G401 (cell line): Measurements from ENCODE around the gene ECM2. TPM values are rescaled to one million over a fixed set of nuclear protein-coding genes. Genes with fewer than 3 reads are reported as not detected.

Experiments
- DNase-seq: peaks from one replicate; pipeline ENCODE4 v3.0.0-alpha.2; 2015; ENCODE audit warnings: low spot score
- in situ Hi-C: cut with HindIII; loops from 2 replicates; pipeline ENCODE4 v1.10.0; 2016; ENCODE audit warnings: low sequenced_read_pairs, mixed read lengths
- total RNA-seq: library from RNA; depleted of rRNA; stranded (reverse); fragments of >200 nt; shearing (Covaris generic); gene quantifications from 2 replicates; pipeline ENCODE4 v1.2.3, GENCODE V29; 2014; rRNA removed

The ECM2 gene
- total RNA-seq, 1 experiment from 2014 or later: not detected

DNA sequence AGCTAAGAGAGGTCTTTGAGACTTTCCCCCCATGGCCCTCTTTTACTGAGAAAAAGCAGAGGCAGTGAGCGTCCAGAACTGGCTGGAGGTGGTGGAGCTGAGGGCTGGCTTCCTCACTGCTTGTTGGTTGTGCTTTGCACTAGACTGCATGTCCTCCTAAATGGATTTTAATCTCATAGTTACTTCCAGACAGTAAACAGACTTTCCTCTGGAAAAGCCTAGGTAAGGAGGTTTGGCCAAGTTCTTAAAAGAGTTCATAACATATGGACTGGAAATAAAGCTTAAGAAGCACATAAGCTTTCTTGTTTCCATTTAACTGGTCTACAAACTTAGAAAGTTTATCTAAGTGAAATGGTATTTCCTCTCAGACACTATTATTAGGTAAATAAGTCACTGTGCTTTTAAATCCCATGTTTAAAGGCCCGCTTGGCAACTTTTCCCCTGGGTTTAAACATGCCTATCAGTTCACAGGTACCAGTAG, 55.5 kb downstream of the ECM2 start:
- in situ Hi-C loops: no loop called here
- DNase-seq: no peak

DNA sequence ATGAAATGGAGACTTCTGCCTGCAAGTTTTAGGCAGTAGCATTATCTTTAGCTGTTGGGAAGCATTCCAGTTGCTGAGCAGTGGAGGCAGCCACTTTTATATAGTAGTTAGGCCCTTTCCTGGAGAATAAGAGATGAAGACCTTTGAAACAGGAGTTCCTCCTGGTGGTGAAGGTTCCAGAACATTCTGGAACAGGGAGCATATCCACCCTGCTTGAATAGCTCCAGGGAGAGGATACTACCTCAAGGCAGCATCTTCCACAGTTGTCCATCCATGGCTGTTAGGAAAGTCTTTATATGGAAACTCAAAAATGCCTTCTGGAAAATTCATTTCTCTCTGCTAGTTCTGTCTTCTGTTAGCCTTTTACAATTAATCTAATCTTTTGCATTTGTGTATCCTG, 56.4 kb downstream of the ECM2 start:
- in situ Hi-C loops: no loop called here
- DNase-seq: no peak

DNA sequence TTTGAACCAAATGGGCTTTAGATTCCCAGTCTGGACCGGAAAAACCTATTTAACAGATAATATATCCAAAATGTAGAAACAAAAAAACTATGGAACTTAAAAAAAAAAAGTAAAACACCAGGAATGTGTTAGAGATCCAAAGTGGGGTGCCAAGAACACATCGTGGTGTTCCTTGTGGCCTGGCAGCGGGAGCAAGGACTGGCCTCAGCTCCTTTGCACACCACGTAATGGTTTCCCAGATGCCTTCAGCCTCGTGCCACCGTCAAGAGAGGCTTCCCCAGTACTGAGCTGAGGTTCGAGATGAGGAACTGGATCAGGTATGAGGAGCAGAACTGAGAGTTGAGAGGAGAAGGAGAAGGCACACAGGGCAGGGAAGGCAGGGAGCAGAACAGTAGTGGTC, 57.0 kb downstream of the ECM2 start:
- no peak for DNase-seq
- in situ Hi-C loops: no loop called here

DNA sequence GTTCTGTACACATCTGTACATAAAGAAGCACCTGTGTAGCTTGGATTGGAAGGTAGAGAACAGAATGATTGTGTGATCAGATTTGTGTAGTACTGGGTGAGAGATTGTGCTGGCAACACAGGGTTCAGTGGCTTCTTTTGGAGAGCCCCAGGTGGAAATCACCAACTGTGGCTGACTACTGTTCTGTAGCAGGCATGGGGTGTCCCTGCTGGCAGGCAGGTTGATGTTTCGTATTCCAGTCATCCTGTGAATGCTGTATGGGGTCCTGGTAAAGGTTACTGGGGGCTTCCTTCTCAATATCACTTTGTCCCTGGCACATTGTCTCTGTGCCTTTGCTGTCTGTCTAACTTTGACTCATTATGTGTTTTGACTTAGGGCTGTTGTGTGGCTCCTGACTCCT, 58.8 kb downstream of the ECM2 start:
- DNase-seq: no peak

DNA sequence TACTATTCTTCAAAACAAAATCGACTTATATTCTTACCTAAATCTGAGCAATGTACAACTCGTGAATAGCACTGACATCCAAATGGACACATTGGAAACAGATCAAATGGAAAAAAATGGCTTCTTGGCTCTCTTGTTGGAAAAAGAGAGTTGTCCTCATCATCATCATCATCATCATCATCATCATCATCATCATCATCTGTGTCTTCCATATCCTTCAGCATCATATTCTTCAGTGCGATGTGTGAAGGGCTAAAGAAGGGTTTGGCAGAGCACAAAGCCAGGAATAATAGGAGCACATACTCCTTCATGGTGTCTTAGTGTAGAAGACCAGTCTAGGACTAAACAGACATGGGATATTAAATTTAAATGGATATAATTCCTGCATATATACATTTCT, 61.2 kb downstream of the ECM2 start:
- DNase-seq: no peak
- in situ Hi-C loops: no loop called here

More for the DNA sequence above, 58.8 kb downstream of the ECM2 start:
- in situ Hi-C loops: no loop called here

DNA sequence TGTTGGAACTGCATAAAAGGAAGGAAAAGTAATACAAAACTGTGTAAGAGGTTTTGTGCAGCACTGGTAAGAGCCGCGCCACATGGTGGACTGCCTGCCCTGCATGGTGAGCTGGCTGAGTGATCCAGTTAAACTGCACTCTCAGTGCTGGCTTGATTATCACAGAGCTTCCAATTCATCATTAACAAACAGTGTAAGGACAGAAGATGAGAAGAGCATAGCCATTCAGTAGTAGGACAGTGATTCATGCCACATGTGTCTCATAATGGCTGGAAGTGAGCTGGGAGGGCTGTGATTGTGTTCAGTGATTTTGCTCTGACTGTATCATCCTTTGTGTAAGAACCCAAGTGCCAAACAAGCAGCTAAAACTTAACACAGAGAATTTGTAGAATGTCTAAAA, 67.6 kb downstream of the ECM2 start:
- in situ Hi-C loops: no loop called here
- DNase-seq: no peak

DNA sequence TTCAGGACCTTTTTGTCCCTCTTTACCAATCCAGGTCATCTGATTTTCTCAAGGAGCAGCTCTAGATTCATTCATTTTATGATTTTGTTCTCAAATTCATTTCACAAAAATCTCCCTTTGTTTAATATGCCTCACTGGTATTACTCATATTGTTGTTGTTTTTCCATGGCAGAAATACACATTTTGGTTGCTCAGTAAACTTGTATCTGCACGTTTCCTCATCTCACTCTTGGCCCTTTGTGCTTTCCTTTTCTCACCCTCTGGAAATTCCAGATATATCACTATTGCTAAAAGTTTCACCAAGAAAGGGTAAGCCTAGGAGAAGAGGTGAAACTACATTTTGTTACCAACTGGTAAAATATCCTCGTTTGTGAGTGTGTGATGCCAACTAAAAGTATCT, 68.3 kb downstream of the ECM2 start:
- in situ Hi-C loops: no loop called here
- no peak for DNase-seq

DNA sequence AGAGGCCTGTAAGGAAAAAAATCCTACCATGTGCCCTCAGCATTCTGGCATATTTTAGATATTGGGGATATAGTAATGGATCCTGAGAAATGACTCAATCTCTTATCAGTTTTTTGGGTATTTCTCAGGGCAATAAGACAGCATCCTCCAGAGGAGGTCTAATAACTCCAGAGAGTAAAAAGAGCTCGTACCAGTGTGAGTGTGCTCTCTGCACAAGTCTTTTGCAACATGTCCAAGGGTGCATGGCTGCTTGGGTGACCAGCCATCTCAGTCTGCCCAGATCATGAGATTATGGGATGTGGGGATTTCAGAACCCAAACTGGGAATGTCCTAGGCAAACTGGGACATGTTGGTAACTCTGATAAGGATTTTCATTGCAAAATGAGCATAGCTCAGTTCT, 68.7 kb downstream of the ECM2 start:
- DNase-seq: no peak

DNA sequence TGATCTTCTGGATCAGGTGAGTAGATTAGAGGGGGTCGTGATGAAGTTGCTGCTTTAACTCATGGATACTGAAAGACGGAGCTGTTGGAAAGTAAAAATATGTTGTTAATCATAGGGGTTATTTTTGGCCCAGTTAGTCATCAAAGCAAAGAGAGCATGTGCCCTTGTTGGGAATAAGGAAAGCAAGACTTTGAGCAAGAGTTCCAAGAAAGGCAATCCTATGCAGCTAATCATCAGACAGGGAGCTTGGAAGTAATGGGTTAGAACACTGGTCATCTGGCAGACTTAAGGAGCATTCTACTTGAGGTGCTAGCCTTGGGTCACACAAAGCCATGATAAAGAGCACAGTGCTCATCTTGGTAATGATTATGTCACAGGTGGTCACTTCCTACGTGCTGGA, 71.8 kb downstream of the ECM2 start:
- in situ Hi-C loops: no loop called here
- DNase-seq: no peak

More for the DNA sequence above, 68.7 kb downstream of the ECM2 start:
- in situ Hi-C loops: no loop called here

DNA sequence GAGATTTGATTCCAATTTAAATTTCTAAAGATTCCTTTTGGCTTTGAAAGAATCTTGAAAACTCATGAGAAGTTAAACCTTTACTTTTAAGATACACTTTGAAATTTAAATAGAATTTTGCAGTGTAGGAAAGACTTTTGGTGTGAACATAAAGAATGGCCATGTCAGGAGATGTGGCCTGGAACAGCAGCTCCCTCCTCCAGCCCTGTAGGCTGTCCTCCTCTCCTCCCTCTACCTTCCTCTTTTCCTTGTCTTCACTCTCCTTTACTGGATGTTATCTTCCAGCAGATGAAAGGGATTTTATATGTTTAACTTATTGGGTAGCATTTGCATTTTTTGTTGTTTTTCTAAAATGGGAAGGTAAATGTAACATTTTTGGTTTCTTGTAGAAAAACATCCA, 72.4 kb downstream of the ECM2 start:
- no peak for DNase-seq
- in situ Hi-C loops: no loop called here

DNA sequence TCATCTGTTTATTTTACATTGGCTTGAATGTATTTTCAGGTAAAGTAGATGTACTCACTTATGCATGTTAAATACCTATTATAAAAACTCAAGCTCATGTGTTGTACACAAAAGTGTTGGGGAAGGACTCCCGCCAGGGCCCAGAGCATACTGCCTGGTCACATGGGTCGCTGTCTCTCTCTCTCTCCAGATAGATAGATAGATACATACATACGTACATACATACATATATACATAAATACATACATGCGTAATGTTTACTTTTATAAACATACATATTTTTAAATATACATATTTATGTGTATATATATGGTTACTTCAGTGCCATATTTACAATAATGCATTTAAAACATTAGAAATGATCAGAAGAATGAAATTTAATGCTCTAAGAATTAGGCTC, 78.2 kb downstream of the ECM2 start:
- in situ Hi-C loops: no loop called here

DNA sequence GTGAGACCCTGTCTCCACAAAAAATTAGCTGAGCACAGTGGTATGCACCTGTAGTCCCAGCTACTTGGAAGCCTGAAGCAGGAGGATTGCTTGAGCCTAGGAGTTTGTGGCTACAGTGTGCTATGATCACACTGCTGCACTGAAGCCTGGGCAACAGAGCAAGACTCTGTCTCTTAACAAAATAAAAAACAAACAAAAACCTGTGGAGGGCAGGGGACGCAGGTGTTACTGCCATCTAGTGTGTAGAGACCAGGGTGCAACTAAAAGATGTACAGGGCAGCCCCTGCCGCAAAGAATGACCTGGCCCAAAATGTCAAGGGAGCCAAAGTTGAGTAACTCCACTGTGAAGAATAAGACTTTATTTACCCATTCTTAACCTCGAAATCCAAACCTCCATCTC, 80.6 kb downstream of the ECM2 start:
- DNase-seq: no peak
- in situ Hi-C loops: no loop called here

More for the DNA sequence above, 78.2 kb downstream of the ECM2 start:
- no peak for DNase-seq

DNA sequence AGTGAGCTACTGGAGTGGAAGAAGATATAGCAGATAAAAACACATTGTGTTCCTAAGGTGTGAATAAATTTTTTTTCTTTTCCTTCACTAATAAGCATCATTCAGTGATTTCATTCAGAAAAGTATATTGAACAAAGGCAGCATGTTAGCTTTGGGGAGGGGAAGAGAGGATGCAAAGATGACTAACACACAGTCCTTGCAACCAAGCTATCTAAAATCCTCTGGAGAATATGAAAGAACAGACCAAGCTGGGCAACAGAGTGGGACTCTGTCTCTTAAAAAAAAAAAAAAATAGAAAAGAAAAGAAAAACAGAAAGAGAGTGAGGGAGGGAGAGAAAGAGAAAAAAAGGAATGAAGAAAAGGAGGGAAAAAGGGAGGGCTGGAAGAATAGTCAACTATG, 89.3 kb downstream of the ECM2 start:
- no peak for DNase-seq
- in situ Hi-C loops: no loop called here

Other genes with a start within 250 kb of the ECM2 start
- gene IARS1, start 242.3 kb downstream of the ECM2 start, total RNA-seq: 188 and 246 TPM in 2 replicates
- 11.4 and 30.3 TPM in 2 replicates for gene NOL8, start 210.6 kb downstream of the ECM2 start, total RNA-seq
- gene CENPP, start 210.0 kb downstream of the ECM2 start, total RNA-seq: 2.2 and 19.6 TPM in 2 replicates
- gene OGN, start 131.4 kb downstream of the ECM2 start, total RNA-seq: not detected in 2 replicates
- not detected in 2 replicates for gene OMD, start 111.5 kb downstream of the ECM2 start, total RNA-seq
- not detected in 2 replicates for gene ASPN, start 53.5 kb downstream of the ECM2 start, total RNA-seq
- 11.1 and 15.9 TPM in 2 replicates for gene IPPK, start 134.1 kb upstream of the ECM2 start, total RNA-seq
- 25.0 and 30.3 TPM in 2 replicates for gene BICD2, start 228.8 kb upstream of the ECM2 start, total RNA-seq